ENCODE measurements around the gene FIGNL2. TPM values are rescaled to one million over a fixed set of nuclear protein-coding genes. Genes with fewer than 3 reads are reported as not detected.

Gene FIGNL2
- polyA plus RNA-seq, 1 donor (not counting 4 experiments of a cell fraction or from before 2014, with no cell fraction given), result not detected

DNA sequence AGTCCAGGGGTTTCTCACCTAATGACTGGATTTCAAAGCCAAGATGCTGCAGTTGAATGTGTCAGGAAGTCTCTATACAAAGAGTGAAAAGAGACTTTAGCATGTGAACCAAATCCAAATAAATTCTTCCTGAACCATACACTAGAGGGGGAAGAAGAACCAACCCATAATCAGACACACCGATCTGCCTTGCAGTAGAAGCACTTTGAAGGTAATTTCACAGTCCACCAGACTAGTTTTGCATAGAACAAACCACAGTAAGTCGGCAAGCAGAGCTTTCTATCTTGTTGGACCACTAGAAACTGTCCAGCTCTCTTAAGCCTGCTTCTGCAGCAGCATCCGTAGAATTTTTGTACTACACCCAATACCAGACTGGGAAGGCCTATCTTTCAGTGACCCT, 39.3 kb downstream of the FIGNL2 start:
- H3K4me2 ChIP-seq (ENCODE audit: control insufficient read depth, extremely low read depth, insufficient read depth, low read depth, low read length), result no peak overlapping the region
- H2AFZ ChIP-seq (ENCODE audit: control insufficient read depth, low read length), result no peak overlapping the region
- FAIRE-seq (no peak), DNase-seq (ENCODE audit: low read depth, low spot score) (no peak)
- no peaks in the 10 kb centered on the region for H3K9me3 ChIP-seq (ENCODE audit: control insufficient read depth, low read depth, low read length)
- no peaks in the 10 kb centered on the region for H4K20me1 ChIP-seq (ENCODE audit: control insufficient read depth, extremely low read depth, insufficient read depth, low read length)
- H3K27me3 ChIP-seq (ENCODE audit: control insufficient read depth, extremely low read depth, insufficient read depth, low read length), result peaks cover 3% of the 10 kb centered on the region
- H3K9me1 ChIP-seq (ENCODE audit: control insufficient read depth, extremely low read depth, insufficient read depth, low read length), result no peaks in the 10 kb centered on the region
- H3K79me2 ChIP-seq (ENCODE audit: control insufficient read depth, insufficient read depth, low read length), result no peaks in the 10 kb centered on the region
- dilution Hi-C loops (cut with MboI; ENCODE audit: extremely low pct_ligation_motif_present, low sequenced_read_pairs), result no loop called here
- H3K36me3 ChIP-seq (ENCODE audit: control insufficient read depth in 2 of 2, extremely low read depth in 1 of 2, insufficient read depth in 2 of 2, low read length in 2 of 2), result no peaks in the 10 kb centered on the region
- no peaks in the 10 kb centered on the region for H3K4me1 ChIP-seq (ENCODE audit: control insufficient read depth, extremely low read depth, insufficient read depth, low read length)
- TF ChIP-seq, protein P1, sequence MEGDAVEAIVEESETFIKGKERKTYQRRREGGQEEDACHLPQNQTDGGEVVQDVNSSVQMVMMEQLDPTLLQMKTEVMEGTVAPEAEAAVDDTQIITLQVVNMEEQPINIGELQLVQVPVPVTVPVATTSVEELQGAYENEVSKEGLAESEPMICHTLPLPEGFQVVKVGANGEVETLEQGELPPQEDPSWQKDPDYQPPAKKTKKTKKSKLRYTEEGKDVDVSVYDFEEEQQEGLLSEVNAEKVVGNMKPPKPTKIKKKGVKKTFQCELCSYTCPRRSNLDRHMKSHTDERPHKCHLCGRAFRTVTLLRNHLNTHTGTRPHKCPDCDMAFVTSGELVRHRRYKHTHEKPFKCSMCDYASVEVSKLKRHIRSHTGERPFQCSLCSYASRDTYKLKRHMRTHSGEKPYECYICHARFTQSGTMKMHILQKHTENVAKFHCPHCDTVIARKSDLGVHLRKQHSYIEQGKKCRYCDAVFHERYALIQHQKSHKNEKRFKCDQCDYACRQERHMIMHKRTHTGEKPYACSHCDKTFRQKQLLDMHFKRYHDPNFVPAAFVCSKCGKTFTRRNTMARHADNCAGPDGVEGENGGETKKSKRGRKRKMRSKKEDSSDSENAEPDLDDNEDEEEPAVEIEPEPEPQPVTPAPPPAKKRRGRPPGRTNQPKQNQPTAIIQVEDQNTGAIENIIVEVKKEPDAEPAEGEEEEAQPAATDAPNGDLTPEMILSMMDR (optimal IDR thresholded peaks at IDR 0.05 in 1 of 3, IDR thresholded peaks at IDR 0.05 in 1 of 3, conservative IDR thresholded peaks at IDR 0.05 in 1 of 3; ENCODE audit: extremely low read depth in 1 of 3, insufficient read depth in 2 of 3, low read length in 3 of 3), result no peak
- no peak for TF ChIP-seq EZH2 (IDR thresholded peaks at IDR 0.05; ENCODE audit: low read length)
- H3K9ac ChIP-seq (ENCODE audit: control insufficient read depth, extremely low read depth, insufficient read depth, low read length), result no peak overlapping the region
- no peak overlapping the region for H3K27ac ChIP-seq (ENCODE audit: control insufficient read depth, insufficient read depth, low read length)
- H3K4me3 ChIP-seq (ENCODE audit: control insufficient read depth in 2 of 3, extremely low read depth in 1 of 3, insufficient read depth in 2 of 3, low read depth in 1 of 3, low read length in 3 of 3), result no peak overlapping the region

DNA sequence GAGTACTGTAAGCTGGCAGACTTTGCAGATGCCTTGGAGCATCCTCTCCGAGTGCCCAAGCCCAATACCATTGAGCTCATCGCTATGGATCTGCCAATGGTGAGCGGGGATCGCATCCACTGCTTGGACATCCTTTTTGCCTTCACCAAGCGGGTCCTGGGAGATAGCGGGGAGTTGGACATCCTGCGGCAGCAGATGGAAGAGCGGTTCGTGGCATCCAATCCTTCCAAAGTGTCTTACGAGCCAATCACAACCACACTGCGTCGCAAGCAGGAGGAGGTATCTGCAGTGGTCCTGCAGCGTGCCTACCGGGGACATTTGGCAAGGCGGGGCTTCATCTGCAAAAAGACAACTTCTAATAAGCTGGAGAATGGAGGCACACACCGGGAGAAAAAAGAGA, 41.6 kb downstream of the FIGNL2 start:
- no peaks in the 10 kb centered on the region for H3K79me2 ChIP-seq (ENCODE audit: control insufficient read depth, insufficient read depth, low read length)
- no peak for TF ChIP-seq EZH2 (IDR thresholded peaks at IDR 0.05; ENCODE audit: low read length)
- TF ChIP-seq, protein P1 (optimal IDR thresholded peaks at IDR 0.05 in 1 of 3, IDR thresholded peaks at IDR 0.05 in 1 of 3, conservative IDR thresholded peaks at IDR 0.05 in 1 of 3; ENCODE audit: extremely low read depth in 1 of 3, insufficient read depth in 2 of 3, low read length in 3 of 3), result no peak
- no peak overlapping the region for H3K4me3 ChIP-seq (ENCODE audit: control insufficient read depth in 2 of 3, extremely low read depth in 1 of 3, insufficient read depth in 2 of 3, low read depth in 1 of 3, low read length in 3 of 3)
- no peak for DNase-seq (ENCODE audit: low read depth, low spot score)
- no peak overlapping the region for H3K4me2 ChIP-seq (ENCODE audit: control insufficient read depth, extremely low read depth, insufficient read depth, low read depth, low read length)
- FAIRE-seq, result no peak
- dilution Hi-C loops (cut with MboI; ENCODE audit: extremely low pct_ligation_motif_present, low sequenced_read_pairs), result no loop called here
- no peak overlapping the region for H3K27ac ChIP-seq (ENCODE audit: control insufficient read depth, insufficient read depth, low read length)
- H3K4me1 ChIP-seq (ENCODE audit: control insufficient read depth, extremely low read depth, insufficient read depth, low read length), result no peaks in the 10 kb centered on the region
- no peak overlapping the region for H2AFZ ChIP-seq (ENCODE audit: control insufficient read depth, low read length)
- H3K27me3 ChIP-seq (ENCODE audit: control insufficient read depth, extremely low read depth, insufficient read depth, low read length), result no peaks in the 10 kb centered on the region
- H3K36me3 ChIP-seq (ENCODE audit: control insufficient read depth in 2 of 2, extremely low read depth in 1 of 2, insufficient read depth in 2 of 2, low read length in 2 of 2), result no peaks in the 10 kb centered on the region
- no peaks in the 10 kb centered on the region for H3K9me1 ChIP-seq (ENCODE audit: control insufficient read depth, extremely low read depth, insufficient read depth, low read length)
- no peak overlapping the region for H3K9ac ChIP-seq (ENCODE audit: control insufficient read depth, extremely low read depth, insufficient read depth, low read length)
- H3K9me3 ChIP-seq (ENCODE audit: control insufficient read depth, low read depth, low read length), result no peaks in the 10 kb centered on the region
- no peaks in the 10 kb centered on the region for H4K20me1 ChIP-seq (ENCODE audit: control insufficient read depth, extremely low read depth, insufficient read depth, low read length)
